IMR-90 (cell line): ENCODE data around the gene SDHA. TPM values are rescaled to one million over a fixed set of nuclear protein-coding genes. Genes with fewer than 3 reads are reported as not detected.

ENCODE experiments used
- ATAC-seq: fragments of 200-7000 bp; cut with Tn5 transposase; 2 replicates; pipeline ENCODE4 v1.9.1; 2020; ENCODE audit warnings: low read depth, mild to moderate bottlenecking, moderate library complexity
- BruUV-seq: library from RNA; stranded (reverse); fragments of 400-500 nt; replicated peaks from 2 replicates; lab custom pipeline; 2021; lab: Mats Ljungman, UMichigan
- CTCF ChIA-PET: fragments of 300-600 bp; formaldehyde crosslinking; extraction: SDS; loops from one replicate; lab custom pipeline; 2021; ENCODE audit warnings: antibody characterized with exemption; lab: Yijun Ruan, JAX
- POLR2A ChIA-PET: fragments of 300-600 bp; sonication (Branson Sonifier 250); formaldehyde crosslinking; loops from one replicate; lab custom pipeline; 2022; ENCODE audit warnings: antibody characterized with exemption; ENCODE audit not compliant: unreplicated experiment; lab: Charles Lee
- DNase-seq: peaks from one replicate; pipeline ENCODE4 v3.0.0; 2013
- H2AFZ ChIP-seq: replicated peaks from 2 replicates; pipeline ENCODE3; 2013; ENCODE audit warnings: low read length, mild to moderate bottlenecking; ENCODE audit not compliant: poor library complexity
- H2AK5ac ChIP-seq: 2 replicates; pipeline ENCODE4 v1.6.1; 2013; ENCODE audit warnings: low read depth, low read length, inconsistent platforms
- H2AK9ac ChIP-seq: replicated peaks from 2 replicates; pipeline ENCODE3; 2013; ENCODE audit warnings: mild to moderate bottlenecking, low read depth, low read length, moderate library complexity; ENCODE audit not compliant: poor library complexity
- H2BK120ac ChIP-seq: 2 replicates; pipeline ENCODE4 v1.6.1; 2013; ENCODE audit warnings: low read depth, low read length, inconsistent platforms
- H2BK15ac ChIP-seq: 3 replicates; pipeline ENCODE4 v1.6.1; 2013; ENCODE audit warnings: low read depth, low read length, inconsistent platforms
- H2BK20ac ChIP-seq: 2 replicates; pipeline ENCODE4 v1.6.1; 2013; ENCODE audit warnings: low read depth, mild to moderate bottlenecking, inconsistent platforms, low read length, moderate library complexity
- H2BK5ac ChIP-seq: 2 replicates; pipeline ENCODE4 v1.6.1; 2013; ENCODE audit warnings: mild to moderate bottlenecking, low read depth, low read length, inconsistent platforms; ENCODE audit not compliant: poor library complexity, severe bottlenecking
- H3K14ac ChIP-seq: replicated peaks from 2 replicates; pipeline ENCODE4 v1.6.1; 2013; ENCODE audit warnings: low read depth, low read length, inconsistent platforms
- H3K18ac ChIP-seq: 2 replicates; pipeline ENCODE4 v1.6.1; 2013; ENCODE audit warnings: low read depth, low read length, control low read depth
- H3K23ac ChIP-seq: 2 replicates; pipeline ENCODE4 v1.6.1; 2013; ENCODE audit warnings: low read depth, low read length, inconsistent platforms
- H3K27ac ChIP-seq: 2 replicates; pipeline ENCODE4 v1.5.1; 2013; ENCODE audit warnings: mild to moderate bottlenecking, control low read depth, low read length; ENCODE audit not compliant: insufficient read depth
- H3K27me3 ChIP-seq: 2 replicates; pipeline ENCODE4 v1.6.1; 2013; ENCODE audit warnings: low read length; ENCODE audit not compliant: control insufficient read depth, insufficient read depth
- H3K36me3 ChIP-seq: 2 replicates; pipeline ENCODE4 v1.6.1; 2013; ENCODE audit warnings: low read length, mixed read lengths; ENCODE audit not compliant: control insufficient read depth, insufficient read depth
- H3K4ac ChIP-seq: 2 replicates; pipeline ENCODE4 v1.6.1; 2013; ENCODE audit warnings: low read depth, low read length, inconsistent platforms
- H3K4me1 ChIP-seq: 2 replicates; pipeline ENCODE4 v1.6.1; 2013; ENCODE audit warnings: low read length, mixed read lengths; ENCODE audit not compliant: control insufficient read depth, insufficient read depth
- H3K4me2 ChIP-seq: 2 replicates; pipeline ENCODE4 v1.6.1; 2013; ENCODE audit warnings: low read depth, mild to moderate bottlenecking, control low read depth, low read length, moderate library complexity
- H3K4me3 ChIP-seq: 2 replicates; pipeline ENCODE4 v1.5.1; 2013; ENCODE audit warnings: low read depth, mild to moderate bottlenecking, control low read depth, low read length, moderate library complexity; ENCODE audit not compliant: insufficient read depth
- H3K56ac ChIP-seq: 2 replicates; pipeline ENCODE4 v1.6.1; 2013; ENCODE audit warnings: low read length, inconsistent platforms; ENCODE audit not compliant: insufficient read depth; ENCODE audit errors: extremely low read depth
- H3K79me1 ChIP-seq, 2 experiments: 2 replicates each; pipeline ENCODE4 v1.6.1; 2013; ENCODE audit warnings: low read length in 2 of 2, inconsistent platforms in 1 of 2, low read depth in 1 of 2
- H3K9ac ChIP-seq: 2 replicates; pipeline ENCODE4 v1.6.1; 2013; ENCODE audit warnings: low read depth, low read length, control low read depth
- H3K9me1 ChIP-seq: 2 replicates; pipeline ENCODE4 v1.6.1; 2013; ENCODE audit warnings: low read length, inconsistent platforms; ENCODE audit not compliant: insufficient read depth
- H3K9me3 ChIP-seq: 2 replicates; pipeline ENCODE4 v1.6.1; 2013; ENCODE audit warnings: low read length; ENCODE audit not compliant: control insufficient read depth, insufficient read depth
- H4K20me1 ChIP-seq: 2 replicates; pipeline ENCODE4 v1.6.1; 2013; ENCODE audit warnings: low read length, inconsistent platforms; ENCODE audit not compliant: insufficient read depth
- H4K5ac ChIP-seq: 2 replicates; pipeline ENCODE4 v1.6.1; 2013; ENCODE audit warnings: mild to moderate bottlenecking, low read depth, low read length, control low read depth
- H4K8ac ChIP-seq, 2 experiments: 2 replicates each; pipeline ENCODE4 v1.6.1; 2013; ENCODE audit warnings: low read depth in 2 of 2, low read length in 2 of 2, control low read depth in 1 of 2, inconsistent platforms in 1 of 2
- H4K91ac ChIP-seq: 2 replicates; pipeline ENCODE4 v1.6.1; 2013; ENCODE audit warnings: low read depth, low read length, inconsistent platforms; ENCODE audit not compliant: insufficient read depth
- BHLHE40 ChIP-seq: fragments of 150-350 bp; IDR thresholded peaks from 2 replicates; pipeline ENCODE4 v1.6.1; 2016; ENCODE audit warnings: mild to moderate bottlenecking, low read depth, low read length
- FOS ChIP-seq: fragments of 150-350 bp; IDR thresholded peaks from 2 replicates; pipeline ENCODE4 v1.6.1; 2016; ENCODE audit warnings: low read depth, low read length
- RAD21 ChIP-seq: IDR thresholded peaks from 2 replicates; pipeline ENCODE4 v1.6.1; 2012; ENCODE audit warnings: low read length, improper control_type of control experiment
- RCOR1 ChIP-seq: IDR thresholded peaks from 2 replicates; pipeline ENCODE4 v1.6.1; 2012; ENCODE audit warnings: mild to moderate bottlenecking, low read length, improper control_type of control experiment; ENCODE audit not compliant: insufficient replicate concordance
- whole genome bisulfite sequencing, 2 experiments: methylation state at CpG; one replicate each; pipeline versions ENCODE4 v1.1.5 to v1.1.7; 2013; ENCODE audit warnings: missing lambda C conversion rate in 2 of 2; ENCODE audit not compliant: insufficient read length in 1 of 2; ENCODE audit errors: extremely low coverage in 2 of 2; 5-methylcytosine and 5-hydroxymethylcytosine counted together
- dilution Hi-C: fragments of 300-500 bp; cut with HindIII; formaldehyde crosslinking; loops from one replicate; pipeline ENCODE4 v1.14.3; 2018; ENCODE audit warnings: low sequenced_read_pairs; ENCODE audit not compliant: unreplicated experiment
- in situ Hi-C: fragments of 300-500 bp; cut with MboI; formaldehyde crosslinking; loops from 3 replicates; pipeline ENCODE4 v1.14.3; 2019; ENCODE audit warnings: low sequenced_read_pairs, inconsistent platforms, mixed read lengths
- intact Hi-C: fragments of 100-400 bp; cut with micrococcal nuclease; formaldehyde crosslinking; loops from 2 replicates; pipeline ENCODE4 v1.10.0; 2022
- polyA plus RNA-seq, 3 experiments: library from polyadenylated mRNA; depleted of rRNA; stranded (reverse); fragments of >200 nt; gene quantifications; 2 replicates each; pipeline ENCODE4 v1.2.3, GENCODE V29; 2012; ENCODE audit warnings: low replicate concordance in 1 of 3
- total RNA-seq: library from RNA; depleted of rRNA; stranded (reverse); fragments of >200 nt; gene quantifications from 2 replicates; pipeline ENCODE4 v1.2.3, GENCODE V29; 2012
- TF ChIP-seq, protein P1 (sequence below): fragments of 150-350 bp; IDR thresholded peaks from 2 replicates; pipeline ENCODE4 v1.6.1; 2017; ENCODE audit warnings: mild to moderate bottlenecking, antibody characterized with exemption, low read length, low read depth
- TF ChIP-seq, protein P2 (sequence below): conservative IDR thresholded peaks from 2 replicates; pipeline ENCODE4 v1.5.1; 2012; ENCODE audit warnings: mild to moderate bottlenecking, low read depth, low read length, improper control_type of control experiment

SDHA gene
- total and polyA plus RNA-seq, 2 of the 4 experiments (the other 2 are of a cell fraction), result 105 to 121 TPM

DNA sequence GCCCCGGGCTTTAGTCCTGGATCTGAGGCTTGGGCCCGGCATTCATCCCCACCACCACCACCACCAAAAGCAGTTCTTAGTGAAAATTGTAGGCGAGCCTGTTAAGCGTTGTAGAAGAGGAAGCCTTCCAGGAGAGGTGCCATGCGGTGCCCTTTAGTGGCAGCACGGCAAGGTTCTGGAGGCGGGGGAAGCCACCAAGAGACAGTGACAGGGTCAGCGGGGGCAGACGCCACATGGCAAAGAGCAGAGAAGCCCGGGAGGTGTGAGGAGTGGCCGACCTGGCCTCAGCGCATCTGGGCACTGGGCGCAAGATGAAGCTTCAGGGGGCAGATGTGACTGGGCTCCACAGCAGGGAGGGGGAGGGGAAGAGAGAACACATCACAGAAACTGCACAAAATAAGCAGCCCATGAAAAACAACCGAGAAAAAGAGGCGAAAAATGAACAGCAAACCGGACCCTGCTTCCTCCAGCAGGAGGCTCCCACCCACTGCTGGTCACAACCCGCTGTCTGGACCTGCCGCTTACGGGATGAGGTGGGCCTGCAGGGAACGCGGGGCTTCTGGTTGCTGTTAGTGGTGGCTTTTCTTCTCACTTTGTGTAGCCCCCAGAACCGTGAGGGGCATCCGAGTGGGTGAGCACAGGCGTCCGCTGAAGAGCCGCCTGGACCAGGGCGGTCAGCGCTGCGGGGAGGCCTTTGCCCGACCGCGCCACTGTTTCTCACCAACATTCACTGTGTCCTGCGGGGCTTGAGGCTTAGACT, 22.5 kb upstream of the SDHA start:
- Histone ChIP-seq H4K91ac (no peak overlapping the region), H3K14ac (no peak overlapping the region), H3K36me3 (peaks cover 4% of the 10 kb centered on the region), H2AK9ac (peak overlapping the region; percentile 37), H4K5ac (no peak overlapping the region), H3K18ac (no peak overlapping the region), H2BK120ac (no peak overlapping the region), H2BK20ac (no peak overlapping the region), H3K23ac (no peak overlapping the region), H3K4ac (no peak overlapping the region), H3K27me3 (peaks cover 10% of the 10 kb centered on the region; the same call in 1 of the 2 replicates), H2BK15ac (no peak overlapping the region), H2BK5ac (no peak overlapping the region), H3K56ac (no peak overlapping the region), H3K9ac (no peak overlapping the region), H3K9me1 (peaks cover 2% of the 10 kb centered on the region; the same call in 1 of the 2 replicates), H4K20me1 (no peaks in the 10 kb centered on the region; the same call in 1 of the 2 replicates), H2AFZ (no peak overlapping the region), H3K4me3 (no peak overlapping the region), H2AK5ac (no peak overlapping the region), H4K8ac (no peak overlapping the region), H3K27ac (no peak overlapping the region), H3K4me1 (no peaks in the 10 kb centered on the region), H3K9me3 (no peaks in the 10 kb centered on the region), H3K79me1 (no peaks in the 10 kb centered on the region), H3K4me2 (no peak overlapping the region)
- ATAC-seq (no peak), DNase-seq (no peak)
- dilution Hi-C loops (no loop called here), in situ Hi-C loops (no loop called here), intact Hi-C loops (no loop called here)
- WGBS, 2 experiments, result 92% methylated on average over 14 of the region's 33 CpGs; no CpG with 5 or more reads in 1 of the 2 experiments
- no TSS peak for BruUV-seq
- TF ChIP-seq RAD21, result no peak
- TF ChIP-seq, protein P1, sequence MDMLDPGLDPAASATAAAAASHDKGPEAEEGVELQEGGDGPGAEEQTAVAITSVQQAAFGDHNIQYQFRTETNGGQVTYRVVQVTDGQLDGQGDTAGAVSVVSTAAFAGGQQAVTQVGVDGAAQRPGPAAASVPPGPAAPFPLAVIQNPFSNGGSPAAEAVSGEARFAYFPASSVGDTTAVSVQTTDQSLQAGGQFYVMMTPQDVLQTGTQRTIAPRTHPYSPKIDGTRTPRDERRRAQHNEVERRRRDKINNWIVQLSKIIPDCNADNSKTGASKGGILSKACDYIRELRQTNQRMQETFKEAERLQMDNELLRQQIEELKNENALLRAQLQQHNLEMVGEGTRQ, result no peak
- no peak for TF ChIP-seq RCOR1
- TF ChIP-seq, protein P2, sequence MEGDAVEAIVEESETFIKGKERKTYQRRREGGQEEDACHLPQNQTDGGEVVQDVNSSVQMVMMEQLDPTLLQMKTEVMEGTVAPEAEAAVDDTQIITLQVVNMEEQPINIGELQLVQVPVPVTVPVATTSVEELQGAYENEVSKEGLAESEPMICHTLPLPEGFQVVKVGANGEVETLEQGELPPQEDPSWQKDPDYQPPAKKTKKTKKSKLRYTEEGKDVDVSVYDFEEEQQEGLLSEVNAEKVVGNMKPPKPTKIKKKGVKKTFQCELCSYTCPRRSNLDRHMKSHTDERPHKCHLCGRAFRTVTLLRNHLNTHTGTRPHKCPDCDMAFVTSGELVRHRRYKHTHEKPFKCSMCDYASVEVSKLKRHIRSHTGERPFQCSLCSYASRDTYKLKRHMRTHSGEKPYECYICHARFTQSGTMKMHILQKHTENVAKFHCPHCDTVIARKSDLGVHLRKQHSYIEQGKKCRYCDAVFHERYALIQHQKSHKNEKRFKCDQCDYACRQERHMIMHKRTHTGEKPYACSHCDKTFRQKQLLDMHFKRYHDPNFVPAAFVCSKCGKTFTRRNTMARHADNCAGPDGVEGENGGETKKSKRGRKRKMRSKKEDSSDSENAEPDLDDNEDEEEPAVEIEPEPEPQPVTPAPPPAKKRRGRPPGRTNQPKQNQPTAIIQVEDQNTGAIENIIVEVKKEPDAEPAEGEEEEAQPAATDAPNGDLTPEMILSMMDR, result 0 out of 2 replicates have a peak, but pooled peaks have one; percentile 6
- no peak for TF ChIP-seq BHLHE40
- no peak for TF ChIP-seq FOS
- POLR2A ChIA-PET, result no interaction called here
- CTCF ChIA-PET, result no interaction called here
